ENCODE data around the gene PAX3. TPM values are rescaled to one million over a fixed set of nuclear protein-coding genes. Genes with fewer than 3 reads are reported as not detected.

The PAX3 gene
- total RNA-seq, 2 donors from 2014 or later, result not detected

- H3K36me3 Mint-ChIP-seq (ENCODE audit: low read depth), result peaks cover 3% of the 10 kb centered on the region
- H3K9me3 ChIP-seq (ENCODE audit: control insufficient read depth, low read length, poor library complexity, severe bottlenecking), result no peaks in the 10 kb centered on the region
- DNase-seq (no peak), ATAC-seq (no peak)
- peaks cover 91% of the 10 kb centered on the region for H3K27me3 Mint-ChIP-seq
- peak overlapping the region; percentile 27 for H3K27ac Mint-ChIP-seq
- H3K4me3 Mint-ChIP-seq, result peak overlapping the region; percentile 0
- peaks cover 10% of the 10 kb centered on the region for H3K4me1 Mint-ChIP-seq
Measured at GRCh38 chr2:222289278-222290160, 9.3 kb downstream of the PAX3 start.

GRCh38 chr2:222288590-222289277 lies 10.1 kb downstream of the PAX3 start:
- Mint-ChIP-seq H3K27ac (no peak overlapping the region), H3K4me1 (peaks cover 6% of the 10 kb centered on the region), H3K4me3 (no peak overlapping the region), H3K27me3 (peaks cover 91% of the 10 kb centered on the region), H3K36me3 (ENCODE audit: low read depth) (peaks cover 3% of the 10 kb centered on the region)
- ATAC-seq, result no peak
- H3K9me3 ChIP-seq (ENCODE audit: control insufficient read depth, low read length, poor library complexity, severe bottlenecking), result no peaks in the 10 kb centered on the region
- no peak for DNase-seq

- ATAC-seq (no peak), DNase-seq (no peak)
- Mint-ChIP-seq H3K27me3 (peaks cover 87% of the 10 kb centered on the region), H3K36me3 (ENCODE audit: low read depth) (peaks cover 3% of the 10 kb centered on the region), H3K4me1 (peaks cover 6% of the 10 kb centered on the region), H3K4me3 (no peak overlapping the region), H3K27ac (no peak overlapping the region)
- no peaks in the 10 kb centered on the region for H3K9me3 ChIP-seq (ENCODE audit: control insufficient read depth, low read length, poor library complexity, severe bottlenecking)
Measured at GRCh38 chr2:222287862-222288479, 10.8 kb downstream of the PAX3 start.

GRCh38 chr2:222284466-222284865 lies 14.3 kb downstream of the PAX3 start:
- DNase-seq (no peak), ATAC-seq (no peak)
- Mint-ChIP-seq H3K27ac (no peak overlapping the region), H3K36me3 (ENCODE audit: low read depth) (no peaks in the 10 kb centered on the region), H3K4me1 (peaks cover 2% of the 10 kb centered on the region), H3K27me3 (peaks cover 71% of the 10 kb centered on the region), H3K4me3 (no peak overlapping the region)
- no peaks in the 10 kb centered on the region for H3K9me3 ChIP-seq (ENCODE audit: control insufficient read depth, low read length, poor library complexity, severe bottlenecking)

- peaks cover 2% of the 10 kb centered on the region for H3K4me1 Mint-ChIP-seq
- no peaks in the 10 kb centered on the region for H3K9me3 ChIP-seq (ENCODE audit: control insufficient read depth, low read length, poor library complexity, severe bottlenecking)
- ATAC-seq, result no peak
- no peak for DNase-seq
- no peaks in the 10 kb centered on the region for H3K36me3 Mint-ChIP-seq (ENCODE audit: low read depth)
- H3K4me3 Mint-ChIP-seq, result no peak overlapping the region
- H3K27ac Mint-ChIP-seq, result no peak overlapping the region
- H3K27me3 Mint-ChIP-seq, result peaks cover 63% of the 10 kb centered on the region
Measured at GRCh38 chr2:222283634-222284033, 15.2 kb downstream of the PAX3 start.

GRCh38 chr2:222281506-222281905 lies 17.3 kb downstream of the PAX3 start:
- no peak overlapping the region for H3K27ac Mint-ChIP-seq
- peaks cover 51% of the 10 kb centered on the region for H3K27me3 Mint-ChIP-seq
- no peak overlapping the region for H3K4me3 Mint-ChIP-seq
- H3K4me1 Mint-ChIP-seq, result peaks cover 2% of the 10 kb centered on the region
- DNase-seq, result no peak
- H3K36me3 Mint-ChIP-seq (ENCODE audit: low read depth), result no peaks in the 10 kb centered on the region
- ATAC-seq, result no peak
- no peaks in the 10 kb centered on the region for H3K9me3 ChIP-seq (ENCODE audit: control insufficient read depth, low read length, poor library complexity, severe bottlenecking)

GRCh38 chr2:222280795-222281194 lies 18.0 kb downstream of the PAX3 start:
- no peaks in the 10 kb centered on the region for H3K36me3 Mint-ChIP-seq (ENCODE audit: low read depth)
- H3K27me3 Mint-ChIP-seq, result peaks cover 46% of the 10 kb centered on the region
- no peak for ATAC-seq
- H3K4me3 Mint-ChIP-seq, result no peak overlapping the region
- H3K9me3 ChIP-seq (ENCODE audit: control insufficient read depth, low read length, poor library complexity, severe bottlenecking), result no peaks in the 10 kb centered on the region
- no peak for DNase-seq
- no peak overlapping the region for H3K27ac Mint-ChIP-seq
- H3K4me1 Mint-ChIP-seq, result peaks cover 2% of the 10 kb centered on the region

- peaks cover 30% of the 10 kb centered on the region for H3K27me3 Mint-ChIP-seq
- no peak for ATAC-seq
Measured at GRCh38 chr2:222272446-222273015, 26.3 kb downstream of the PAX3 start.

GRCh38 chr2:222271854-222272253 lies 26.9 kb downstream of the PAX3 start:
- Mint-ChIP-seq H3K4me1 (no peaks in the 10 kb centered on the region), H3K4me3 (no peak overlapping the region), H3K36me3 (ENCODE audit: low read depth) (no peaks in the 10 kb centered on the region), H3K27ac (no peak overlapping the region), H3K27me3 (peaks cover 28% of the 10 kb centered on the region)
- ATAC-seq, result no peak
- no peak for DNase-seq
- no peaks in the 10 kb centered on the region for H3K9me3 ChIP-seq (ENCODE audit: control insufficient read depth, low read length, poor library complexity, severe bottlenecking)

More at GRCh38 chr2:222272446-222273015, 26.3 kb downstream of the PAX3 start:
- no peaks in the 10 kb centered on the region for H3K36me3 Mint-ChIP-seq (ENCODE audit: low read depth)
- no peaks in the 10 kb centered on the region for H3K4me1 Mint-ChIP-seq
- no peak overlapping the region for H3K27ac Mint-ChIP-seq
- H3K9me3 ChIP-seq (ENCODE audit: control insufficient read depth, low read length, poor library complexity, severe bottlenecking), result no peaks in the 10 kb centered on the region
- no peak for DNase-seq
- H3K4me3 Mint-ChIP-seq, result no peak overlapping the region

- Mint-ChIP-seq H3K27me3 (peaks cover 28% of the 10 kb centered on the region), H3K4me3 (no peak overlapping the region), H3K27ac (no peak overlapping the region), H3K4me1 (no peaks in the 10 kb centered on the region), H3K36me3 (ENCODE audit: low read depth) (no peaks in the 10 kb centered on the region)
- no peaks in the 10 kb centered on the region for H3K9me3 ChIP-seq (ENCODE audit: control insufficient read depth, low read length, poor library complexity, severe bottlenecking)
- no peak for ATAC-seq
- no peak for DNase-seq
Measured at GRCh38 chr2:222270396-222270795, 28.4 kb downstream of the PAX3 start.

GRCh38 chr2:222269132-222269531 lies 29.7 kb downstream of the PAX3 start:
- Mint-ChIP-seq H3K4me1 (no peaks in the 10 kb centered on the region), H3K36me3 (ENCODE audit: low read depth) (no peaks in the 10 kb centered on the region), H3K4me3 (no peak overlapping the region), H3K27me3 (peaks cover 24% of the 10 kb centered on the region), H3K27ac (no peak overlapping the region)
- H3K9me3 ChIP-seq (ENCODE audit: control insufficient read depth, low read length, poor library complexity, severe bottlenecking), result no peaks in the 10 kb centered on the region
- ATAC-seq (no peak), DNase-seq (no peak)

- Mint-ChIP-seq H3K27ac (no peak overlapping the region), H3K27me3 (peaks cover 24% of the 10 kb centered on the region), H3K36me3 (ENCODE audit: low read depth) (no peaks in the 10 kb centered on the region), H3K4me1 (no peaks in the 10 kb centered on the region), H3K4me3 (no peak overlapping the region)
- no peak for DNase-seq
- H3K9me3 ChIP-seq (ENCODE audit: control insufficient read depth, low read length, poor library complexity, severe bottlenecking), result no peaks in the 10 kb centered on the region
- no peak for ATAC-seq
Measured at GRCh38 chr2:222268311-222268990, 30.3 kb downstream of the PAX3 start.
